ENCODE results near the gene SNTB2. TPM values are rescaled to one million over a fixed set of nuclear protein-coding genes. Genes with fewer than 3 reads are reported as not detected.

Gene SNTB2
- total and polyA plus RNA-seq, 9 of the 15 experiments (the other 6 are each of a cell fraction or from before 2014, with no cell fraction given): 1.2 to 13.7 (median 5.7) TPM

GRCh38 chr16:69339289-69340094 is 152.5 kb downstream of the SNTB2 start, which contains the start of the genes COG8 and NIP7:
Gene COG8, minus strand, starts transcription at chr16:69339564. Its CDS starts 12 bp downstream, at chr16:69339552.
Gene NIP7, plus strand, starts transcription at chr16:69339772. Its CDS starts 58 bp downstream, at chr16:69339830.
- DNase-seq (ENCODE audit: extremely low read depth in 1 of 4, low spot score in 3 of 4): peak; percentile 79 to 98 (median 86)
- CTCF ChIA-PET (ENCODE audit: low intra/inter-chr PET ratio): interaction anchor here (1.4 to 1.5 kb wide), 2 partner anchors 9 to 28 kb away, joined by 4 to 8 read pairs; partner anchors contain the start of genes PDF and VPS4A
- ATAC-seq: peak; percentile 98
- Histone ChIP-seq H3K4me1 (replicated peaks in 1 of 2; ENCODE audit: control insufficient read depth in 2 of 2, insufficient read depth in 2 of 2, low read length in 2 of 2) (peaks cover 13 to 14% of the 10 kb centered on the region in 2 experiments), H3K36me3 (ENCODE audit: control insufficient read depth, insufficient read depth, low read length) (peaks cover 75% of the 10 kb centered on the region), H3K4me2 (ENCODE audit: insufficient read depth, low read length) (peak within 1 kb of the TSS; percentile 100), H3K79me2 (ENCODE audit: control insufficient read depth, insufficient read depth, low read length) (peaks cover 56% of the 10 kb centered on the region), H3K4me3 (peak within 1 kb of the TSS; percentile 94), H3K27ac (ENCODE audit: extremely low read depth, low read depth, low read length) (peak within 1 kb of the TSS; percentile 90), H3K9me1 (ENCODE audit: control insufficient read depth, insufficient read depth, low read length) (no peaks in the 10 kb centered on the region), H3K9me3 (replicated peaks; ENCODE audit: control insufficient read depth, insufficient read depth, low read depth, low read length) (no peaks in the 10 kb centered on the region), H2AFZ (ENCODE audit: low read depth, low read length) (peak within 1 kb of the TSS; percentile 94), H4K20me1 (replicated peaks; ENCODE audit: control insufficient read depth, insufficient read depth, low read length) (no peaks in the 10 kb centered on the region), H3K27me3 (ENCODE audit: control insufficient read depth in 2 of 2, insufficient read depth in 2 of 2, low read length in 2 of 2) (no peaks in the 10 kb centered on the region), H3K9ac (ENCODE audit: insufficient read depth in 1 of 2, low read depth in 2 of 2, low read length in 2 of 2) (peak within 1 kb of the TSS; percentile 96 to 99)
- 0% methylated on average over 60 of the region's 77 CpGs for WGBS (ENCODE audit: insufficient coverage, low coverage, missing lambda C conversion rate)
- in situ Hi-C loops (cut with MboI) (no loop called here), intact Hi-C loops (cut with micrococcal nuclease) (loop anchor here (5.0 kb wide), 1 partner anchor 43 kb away; no protein-coding TSS in a partner anchor)
- POLR2A ChIA-PET: interaction anchor here (0.6 to 4.6 kb wide), 9 partner anchors 10 to 385 kb away, joined by 3 to 33 read pairs (median 3); partner anchors contain the start of genes PDF and TMED6
- TSS peak; percentile 69 for BruUV-seq (replicated peaks)
- peak; percentile 100 for FAIRE-seq
- TF ChIP-seq RHOXF2B (CRISPR knock-in tag; conservative IDR thresholded peaks at IDR 0.05) (0 out of 2 replicates have a peak, but pooled peaks have one; percentile 41), POLR2G (IDR thresholded peaks at IDR 0.05; ENCODE audit: low read depth, low read length) (peak; percentile 97), ZBTB8A (IDR thresholded peaks at IDR 0.05; ENCODE audit: partially characterized antibody) (no peak), BMI1 (IDR thresholded peaks at IDR 0.05; ENCODE audit: low read length) (no peak), ETV5 (CRISPR knock-in tag; IDR thresholded peaks at IDR 0.05; ENCODE audit: low read depth) (peak; percentile 98), SP2 (IDR thresholded peaks at IDR 0.05; ENCODE audit: extremely low read depth, low read depth, low read length, poor library complexity, severe bottlenecking) (peak; percentile 94), KDM4B (IDR thresholded peaks at IDR 0.05; ENCODE audit: borderline replicate concordance in 2 of 2, low read depth in 1 of 2) (peak in 1 of 2 experiments; percentile 74; a peak in 1 of 4 replicates), KAT2B (IDR thresholded peaks at IDR 0.05; ENCODE audit: low read depth, low read length) (no peak), ID3 (CRISPR knock-in tag; IDR thresholded peaks at IDR 0.05) (no peak), ID3 (tag; IDR thresholded peaks at IDR 0.05) (no peak), ZNF224 (CRISPR knock-in tag; IDR thresholded peaks at IDR 0.05) (no peak), KAT8 (IDR thresholded peaks at IDR 0.05; ENCODE audit: low read depth) (no peak), FOSL1 (tag; conservative IDR thresholded peaks at IDR 0.05) (peak; percentile 54), XRCC3 (IDR thresholded peaks at IDR 0.05) (no peak), ZNF766 (CRISPR knock-in tag; conservative IDR thresholded peaks at IDR 0.05) (peak; percentile 80), PRPF4 (IDR thresholded peaks at IDR 0.05; ENCODE audit: insufficient read depth, low read depth, low read length, poor library complexity, severe bottlenecking) (no peak), ZNF76 (CRISPR knock-in tag; IDR thresholded peaks at IDR 0.05; ENCODE audit: borderline replicate concordance) (no peak)
- TF ChIP-seq, protein P1, sequence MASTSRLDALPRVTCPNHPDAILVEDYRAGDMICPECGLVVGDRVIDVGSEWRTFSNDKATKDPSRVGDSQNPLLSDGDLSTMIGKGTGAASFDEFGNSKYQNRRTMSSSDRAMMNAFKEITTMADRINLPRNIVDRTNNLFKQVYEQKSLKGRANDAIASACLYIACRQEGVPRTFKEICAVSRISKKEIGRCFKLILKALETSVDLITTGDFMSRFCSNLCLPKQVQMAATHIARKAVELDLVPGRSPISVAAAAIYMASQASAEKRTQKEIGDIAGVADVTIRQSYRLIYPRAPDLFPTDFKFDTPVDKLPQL (IDR thresholded peaks at IDR 0.05; ENCODE audit: extremely low read depth, insufficient read length): peak; percentile 38

All from K562 (cell line).